ENCODE results near the gene GRIN2C. TPM values are rescaled to one million over a fixed set of nuclear protein-coding genes. Genes with fewer than 3 reads are reported as not detected.
"Not testable (repeated sequence)": the region's sequence is repeated elsewhere in the genome, so short reads cannot be mapped to it uniquely, and the experiment has no call there.

GRIN2C gene
- total and polyA plus RNA-seq, 7 donors: 0.22 to 0.49 TPM; not detected in 5

DNA sequence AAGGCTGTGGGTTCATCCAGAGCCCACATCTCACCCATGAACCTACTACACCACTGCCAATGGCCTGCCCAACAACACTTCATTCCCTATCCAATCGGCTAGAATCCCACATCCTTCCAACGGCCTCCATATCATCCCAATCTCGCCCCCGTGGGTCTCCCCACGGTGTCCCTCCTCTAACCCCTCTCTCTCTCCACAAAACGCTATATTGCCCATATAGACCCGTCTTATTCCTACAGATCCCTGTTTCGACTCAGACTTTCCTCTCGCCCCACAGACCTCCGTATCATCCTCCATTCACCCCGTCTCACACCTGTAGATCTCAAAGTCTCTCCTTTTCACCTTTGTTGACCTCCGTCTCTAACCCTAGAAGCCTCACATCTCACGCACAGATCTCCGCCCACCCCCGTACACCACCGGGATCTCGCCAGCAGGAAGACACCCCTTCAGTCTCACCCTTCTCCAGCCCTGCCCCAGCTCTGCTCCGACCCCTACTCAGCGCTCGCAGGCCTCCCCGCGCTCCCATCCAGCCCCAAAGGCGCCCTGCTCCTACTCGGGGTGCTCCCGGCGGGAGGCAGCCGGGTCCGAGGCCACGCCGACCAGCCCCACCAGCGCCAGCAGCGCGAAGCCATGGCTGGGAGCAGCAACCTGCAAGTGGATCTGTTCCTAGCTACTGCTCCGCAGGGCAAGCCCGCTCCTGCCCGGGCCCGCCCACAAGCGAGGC is 12.8 kb upstream of the GRIN2C start, which contains the start of gene FDXR:
FDXR (minus strand) TSS at position 682 of the 724 bp plus-strand sequence; CDS start at position 632, 50 bp downstream.
- 6% methylated on average over 38 of the region's 38 CpGs for WGBS, 2 donors
- intact Hi-C loops (cut with DNase I): loop anchor here (2.0 to 5.0 kb wide), 2 partner anchors 95 to 124 kb away; partner anchors contain the start of genes NAT9 and NHERF1
- TF ChIP-seq, protein P1, sequence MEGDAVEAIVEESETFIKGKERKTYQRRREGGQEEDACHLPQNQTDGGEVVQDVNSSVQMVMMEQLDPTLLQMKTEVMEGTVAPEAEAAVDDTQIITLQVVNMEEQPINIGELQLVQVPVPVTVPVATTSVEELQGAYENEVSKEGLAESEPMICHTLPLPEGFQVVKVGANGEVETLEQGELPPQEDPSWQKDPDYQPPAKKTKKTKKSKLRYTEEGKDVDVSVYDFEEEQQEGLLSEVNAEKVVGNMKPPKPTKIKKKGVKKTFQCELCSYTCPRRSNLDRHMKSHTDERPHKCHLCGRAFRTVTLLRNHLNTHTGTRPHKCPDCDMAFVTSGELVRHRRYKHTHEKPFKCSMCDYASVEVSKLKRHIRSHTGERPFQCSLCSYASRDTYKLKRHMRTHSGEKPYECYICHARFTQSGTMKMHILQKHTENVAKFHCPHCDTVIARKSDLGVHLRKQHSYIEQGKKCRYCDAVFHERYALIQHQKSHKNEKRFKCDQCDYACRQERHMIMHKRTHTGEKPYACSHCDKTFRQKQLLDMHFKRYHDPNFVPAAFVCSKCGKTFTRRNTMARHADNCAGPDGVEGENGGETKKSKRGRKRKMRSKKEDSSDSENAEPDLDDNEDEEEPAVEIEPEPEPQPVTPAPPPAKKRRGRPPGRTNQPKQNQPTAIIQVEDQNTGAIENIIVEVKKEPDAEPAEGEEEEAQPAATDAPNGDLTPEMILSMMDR (IDR thresholded peaks at IDR 0.05): no peak
- TF ChIP-seq EP300 (IDR thresholded peaks at IDR 0.05): no peak
- TF ChIP-seq POLR2AphosphoS5 (IDR thresholded peaks at IDR 0.05): peak; percentile 72 to 86 (median 82)
- TF ChIP-seq POLR2A (IDR thresholded peaks at IDR 0.05): peak; percentile 36 to 73
- Histone ChIP-seq H3K27ac (peak within 1 kb of the TSS; percentile 82 to 95 (median 90)), H3K4me3 (peak within 1 kb of the TSS; percentile 49 to 63 (median 58)), H3K4me1 (peaks cover 0 to 20% (median 13%) of the 10 kb centered on the region in 4 donors), H3K9me3 (no peaks in the 10 kb centered on the region), H3K36me3 (no peaks in the 10 kb centered on the region), H3K27me3 (no peaks in the 10 kb centered on the region)
- DNase-seq: no peak

GRCh38 chr17:74871356-74872076 is 11.8 kb upstream of the GRIN2C start:
- no peak overlapping the region for H3K4me3 ChIP-seq
- 85 to 87% methylated on average over 11 of the region's 11 CpGs for WGBS, 2 donors
- no peak overlapping the region for H3K27ac ChIP-seq
- no peaks in the 10 kb centered on the region for H3K9me3 ChIP-seq
- H3K27me3 ChIP-seq: no peaks in the 10 kb centered on the region
- intact Hi-C loops (cut with DNase I): loop anchor here (2.0 to 5.0 kb wide), 2 partner anchors 94 to 123 kb away; partner anchors contain the start of genes NAT9 and NHERF1
- H3K4me1 ChIP-seq: peaks cover 0 to 20% (median 13%) of the 10 kb centered on the region in 4 donors
- TF ChIP-seq POLR2AphosphoS5 (IDR thresholded peaks at IDR 0.05): no peak
- TF ChIP-seq, protein P1 (IDR thresholded peaks at IDR 0.05): no peak
- TF ChIP-seq POLR2A (IDR thresholded peaks at IDR 0.05): no peak
- no peak for TF ChIP-seq EP300 (IDR thresholded peaks at IDR 0.05)
- DNase-seq: no peak
- H3K36me3 ChIP-seq: no peaks in the 10 kb centered on the region

- H3K4me1 ChIP-seq: peaks cover 0 to 20% (median 13%) of the 10 kb centered on the region in 4 donors
- H3K36me3 ChIP-seq: no peaks in the 10 kb centered on the region
- 89 to 92% methylated on average over 3 of the region's 3 CpGs for WGBS, 2 donors
- no peak overlapping the region for H3K4me3 ChIP-seq
- intact Hi-C loops (cut with DNase I): loop anchor here (5.0 kb wide), 1 partner anchor 93 kb away; the partner anchor contains the start of gene NAT9
- H3K27ac ChIP-seq: no peak overlapping the region
- H3K27me3 ChIP-seq: no peaks in the 10 kb centered on the region
- DNase-seq: no peak
- H3K9me3 ChIP-seq: no peaks in the 10 kb centered on the region
- TF ChIP-seq, protein P1 (IDR thresholded peaks at IDR 0.05): no peak
- TF ChIP-seq EP300 (IDR thresholded peaks at IDR 0.05): no peak
- TF ChIP-seq POLR2A (IDR thresholded peaks at IDR 0.05): no peak
- TF ChIP-seq POLR2AphosphoS5 (IDR thresholded peaks at IDR 0.05): no peak
Observed at GRCh38 chr17:74870512-74870911, 10.8 kb upstream of the GRIN2C start.

DNA sequence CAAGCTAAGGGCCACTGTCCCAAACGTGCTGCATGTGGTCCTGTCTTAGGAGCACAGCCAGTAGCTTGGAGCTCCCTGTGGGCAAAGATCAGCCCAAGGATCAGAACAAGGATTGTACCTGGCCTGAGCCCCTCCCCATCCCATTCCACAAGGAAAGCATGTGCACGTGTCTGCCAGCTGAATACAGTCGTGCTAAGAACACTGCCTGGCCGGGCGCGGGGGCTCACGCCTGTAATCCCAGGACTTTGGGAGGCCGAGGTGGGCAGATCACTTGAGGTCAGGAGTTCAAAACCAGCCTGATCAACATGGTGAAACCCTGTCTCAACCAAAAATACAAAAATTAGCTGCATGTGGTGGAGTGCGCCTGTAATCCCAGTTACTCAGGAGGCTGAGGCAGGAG is 10.3 kb upstream of the GRIN2C start:
- H3K9me3 ChIP-seq, H3K27me3 ChIP-seq, H3K4me3 ChIP-seq, DNase-seq, H3K36me3 ChIP-seq, H3K27ac ChIP-seq: not testable (repeated sequence)
- H3K4me1 ChIP-seq: peaks cover 0 to 20% (median 13%) of the 10 kb centered on the region in 4 donors
- intact Hi-C loops (cut with DNase I): loop anchor here (5.0 kb wide), 1 partner anchor 93 kb away; the partner anchor contains the start of gene NAT9
- WGBS, 2 donors: 93 to 96% methylated on average over 9 of the region's 9 CpGs

- no peaks in the 10 kb centered on the region for H3K9me3 ChIP-seq
- H3K4me3 ChIP-seq: no peak overlapping the region
- no peak for TF ChIP-seq POLR2A (IDR thresholded peaks at IDR 0.05)
- TF ChIP-seq, protein P1 (IDR thresholded peaks at IDR 0.05): no peak
- no peak for TF ChIP-seq EP300 (IDR thresholded peaks at IDR 0.05)
- no peak for TF ChIP-seq POLR2AphosphoS5 (IDR thresholded peaks at IDR 0.05)
- H3K27ac ChIP-seq: no peak overlapping the region
- no peaks in the 10 kb centered on the region for H3K27me3 ChIP-seq
- no peaks in the 10 kb centered on the region for H3K36me3 ChIP-seq
- 91 to 93% methylated on average over 6 of the region's 6 CpGs for WGBS, 2 donors
- DNase-seq: no peak
- H3K4me1 ChIP-seq: peaks cover 0 to 22% (median 12%) of the 10 kb centered on the region in 4 donors
- intact Hi-C loops (cut with DNase I): no loop called here
Observed at GRCh38 chr17:74868908-74869255, 9.2 kb upstream of the GRIN2C start.

Data from sigmoid colon (tissue), 7 donors.